Stimulated activated CD8-positive, alpha-beta memory T cell treated with anti-CD3 and anti-CD28 coated beads, Interleukin-12 subunit alpha, Interleukin-12 subunit beta, amount 100 ng/mL, for 24 hours (primary cell): ENCODE results near the gene TTLL13.
"Not testable (repeated sequence)": the region's sequence is repeated elsewhere in the genome, so short reads cannot be mapped to it uniquely, and the experiment has no call there.

Experiments used
- DNase-seq: peaks from one replicate; pipeline ENCODE4 v3.0.0-alpha.2; 2020; ENCODE audit errors: extremely low read depth

TTLL13 gene

DNA sequence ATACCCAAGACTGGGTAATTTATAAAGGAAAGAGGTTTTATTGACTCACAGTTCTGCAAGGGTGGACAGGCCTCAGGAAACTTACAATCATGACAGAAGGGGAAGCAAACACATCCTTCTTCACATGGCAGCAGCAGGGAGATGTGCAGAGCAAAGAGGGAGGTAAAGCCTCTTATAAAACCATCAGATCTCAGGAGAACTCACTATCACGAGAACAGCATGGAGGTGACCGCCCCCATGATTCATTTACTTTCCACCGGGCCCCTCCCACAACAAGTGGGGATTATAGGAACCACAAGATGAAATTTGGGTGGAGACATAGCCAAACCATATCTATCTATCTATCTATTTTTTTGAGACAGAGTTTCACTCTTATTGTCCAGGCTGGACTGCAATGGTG, 10.0 kb upstream of the TTLL13 start:
- DNase-seq, result no peak

DNA sequence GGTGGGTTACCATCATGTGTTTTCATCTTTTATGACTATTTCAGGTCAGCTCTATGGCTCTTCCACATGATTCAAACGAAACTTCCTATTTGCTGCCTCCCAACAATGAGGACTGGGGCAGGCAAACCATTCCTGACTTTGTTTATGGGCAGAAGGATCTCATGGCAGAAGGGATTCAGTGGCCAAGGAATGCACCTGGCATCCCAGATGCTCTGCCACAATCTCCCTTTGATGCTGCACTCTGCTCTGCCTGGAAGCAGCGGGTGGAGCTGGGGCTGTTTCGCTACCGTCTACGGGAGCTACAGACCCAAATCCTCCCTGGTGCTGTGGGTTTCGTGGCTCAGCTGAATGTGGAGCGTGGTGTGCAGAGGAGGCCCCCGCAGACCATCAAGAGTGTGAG, 8.5 kb upstream of the TTLL13 start:
- DNase-seq, result no peak

- no peak for DNase-seq
Observed at GRCh38 chr15:90241343-90242192, 7.8 kb upstream of the TTLL13 start.

GRCh38 chr15:90243943-90244639, 5.3 kb upstream of the TTLL13 start:
- no peak for DNase-seq

- DNase-seq, result no peak
Observed at GRCh38 chr15:90248789-90249202, 560 bp upstream of the TTLL13 start.

- no peak for DNase-seq
Observed at GRCh38 chr15:90257776-90258175, 8.4 kb downstream of the TTLL13 start.

GRCh38 chr15:90259524-90259923, 10.2 kb downstream of the TTLL13 start:
- DNase-seq, result no peak

DNA sequence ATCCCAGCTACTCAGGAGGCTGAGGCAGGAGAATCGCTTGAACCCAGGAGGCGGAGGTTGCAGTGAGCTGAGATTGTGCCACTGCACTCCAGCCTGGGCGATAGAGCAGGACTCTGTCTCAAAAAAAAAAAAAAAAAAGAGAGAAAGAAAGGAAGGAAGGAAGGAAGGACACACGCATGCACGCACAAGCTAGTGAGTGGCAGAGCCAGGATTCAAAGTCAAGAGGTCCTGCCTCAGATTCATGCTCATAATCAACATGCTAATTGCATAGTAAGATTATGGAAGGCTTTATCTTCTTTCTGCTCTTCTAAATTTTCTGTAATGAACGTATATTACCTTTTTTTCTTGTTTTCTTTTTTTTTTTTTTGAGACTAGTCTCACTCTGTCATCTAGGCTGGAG, 11.4 kb downstream of the TTLL13 start:
- DNase-seq, result not testable (repeated sequence)

GRCh38 chr15:90261811-90262210, 12.5 kb downstream of the TTLL13 start:
- no peak for DNase-seq

DNA sequence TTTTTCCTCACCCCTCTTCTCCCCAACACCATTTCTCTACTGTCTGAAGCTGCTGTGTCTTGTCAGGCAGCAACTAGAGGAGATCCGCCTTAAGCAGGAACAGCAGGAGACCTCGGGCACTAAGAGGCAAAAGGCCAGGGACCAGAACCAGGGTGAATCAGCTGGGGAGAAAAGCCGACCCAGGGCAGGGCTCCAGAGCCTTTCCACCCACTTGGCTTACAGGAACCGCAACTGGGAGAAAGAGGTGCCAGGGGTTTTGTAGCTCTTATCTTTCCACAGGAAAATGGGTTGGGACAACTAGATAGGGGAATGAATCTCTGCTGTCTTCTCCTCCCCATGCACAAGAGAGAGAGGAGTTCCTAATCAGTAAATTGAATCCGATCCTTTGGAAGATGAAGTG, 13.1 kb downstream of the TTLL13 start:
- DNase-seq, result no peak

DNA sequence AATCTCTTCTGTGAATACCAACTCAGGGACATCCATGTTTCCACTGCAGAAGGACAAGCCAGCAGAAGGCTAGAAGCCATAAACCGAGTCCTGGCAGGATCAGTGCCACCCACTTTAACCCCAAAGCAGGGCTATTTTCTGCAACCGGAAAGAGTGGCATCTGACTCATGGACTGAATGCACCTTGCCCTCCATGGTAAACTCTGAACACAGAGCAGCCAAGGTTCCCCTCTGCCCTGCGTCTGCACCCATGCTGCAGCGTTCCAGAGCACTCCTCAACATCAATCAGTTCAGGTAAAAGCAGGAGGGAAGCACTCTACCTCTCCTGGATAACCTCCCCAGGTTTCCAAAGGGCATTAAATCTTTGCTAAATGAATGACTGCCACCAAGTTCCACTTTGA, 15.3 kb downstream of the TTLL13 start:
- DNase-seq, result no peak

DNA sequence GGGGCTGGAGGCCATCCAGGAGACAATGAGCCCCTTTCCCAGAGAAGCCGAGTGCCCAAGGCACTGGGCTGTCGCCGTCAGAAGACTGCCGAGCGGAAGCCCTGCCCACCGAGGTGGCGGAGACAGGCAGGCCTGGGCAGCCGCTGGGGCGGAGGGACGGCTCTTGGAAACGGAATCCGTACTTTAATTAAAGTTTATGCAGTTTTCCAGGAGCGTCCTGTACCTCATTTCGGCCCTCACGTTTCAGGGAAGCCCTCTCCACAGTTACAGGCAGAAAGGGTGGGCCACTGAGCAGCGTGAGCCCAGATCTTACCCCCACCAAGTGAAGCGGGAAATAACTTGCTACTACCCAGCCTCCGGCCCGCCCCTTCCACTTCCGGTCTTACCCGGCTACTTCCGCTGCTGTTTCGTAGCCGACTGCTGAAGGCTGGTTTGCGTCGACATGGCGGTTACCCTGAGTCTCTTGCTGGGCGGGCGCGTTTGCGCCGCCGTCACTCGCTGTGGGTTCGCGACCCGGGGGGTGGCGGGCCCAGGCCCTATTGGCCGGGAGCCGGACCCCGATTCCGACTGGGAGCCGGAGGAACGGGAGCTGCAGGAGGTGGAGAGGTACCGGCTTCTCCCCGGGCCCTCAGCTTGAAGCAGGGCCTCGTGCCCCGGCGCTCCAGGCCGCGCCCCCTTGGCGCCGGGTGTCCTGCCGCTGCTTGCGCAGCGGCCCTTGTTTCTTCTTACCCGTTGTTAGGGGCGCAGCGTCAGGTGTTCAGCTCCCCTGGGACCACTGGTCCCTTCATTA, 16.1 kb downstream of the TTLL13 start, which contains the start of gene NGRN:
Gene NGRN, plus strand, starts transcription at position 402 of the 790 bp plus-strand sequence. Its CDS starts 41 bp downstream, at position 443.
- peak; percentile 86 for DNase-seq

- DNase-seq, result no peak
Observed at GRCh38 chr15:90266061-90266431, 16.7 kb downstream of the TTLL13 start.

GRCh38 chr15:90266485-90266884, 17.1 kb downstream of the TTLL13 start:
- DNase-seq, result no peak

- no peak for DNase-seq
Observed at GRCh38 chr15:90268415-90268814, 19.1 kb downstream of the TTLL13 start.

- no peak for DNase-seq
Observed at GRCh38 chr15:90270502-90271150, 21.3 kb downstream of the TTLL13 start.

GRCh38 chr15:90271459-90272166, 22.3 kb downstream of the TTLL13 start:
- no peak for DNase-seq

GRCh38 chr15:90278467-90278866, 29.1 kb downstream of the TTLL13 start:
- not testable (repeated sequence) for DNase-seq

DNA sequence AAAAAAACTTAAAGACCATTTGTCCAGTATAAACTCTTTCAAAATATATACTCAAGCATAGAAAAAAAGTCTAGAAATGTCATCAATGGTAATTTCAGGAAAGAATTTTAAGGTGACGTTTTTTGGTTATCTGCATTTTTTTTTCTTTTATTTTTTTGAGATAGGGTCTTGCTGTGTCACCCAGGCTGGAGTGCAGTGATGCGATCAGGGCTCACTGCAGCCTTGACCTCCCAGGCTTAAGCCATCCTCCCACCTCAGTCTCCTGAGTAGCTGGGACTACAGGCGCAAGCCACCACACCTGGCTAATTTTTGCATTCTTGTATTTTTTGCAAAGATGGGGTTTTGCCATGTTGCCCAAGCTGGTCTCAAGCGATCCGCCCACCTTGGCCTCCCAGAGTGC, 31.4 kb downstream of the TTLL13 start:
- DNase-seq, result not testable (repeated sequence)

GRCh38 chr15:90281637-90282036, 32.3 kb downstream of the TTLL13 start:
- DNase-seq, result not testable (repeated sequence)

DNA sequence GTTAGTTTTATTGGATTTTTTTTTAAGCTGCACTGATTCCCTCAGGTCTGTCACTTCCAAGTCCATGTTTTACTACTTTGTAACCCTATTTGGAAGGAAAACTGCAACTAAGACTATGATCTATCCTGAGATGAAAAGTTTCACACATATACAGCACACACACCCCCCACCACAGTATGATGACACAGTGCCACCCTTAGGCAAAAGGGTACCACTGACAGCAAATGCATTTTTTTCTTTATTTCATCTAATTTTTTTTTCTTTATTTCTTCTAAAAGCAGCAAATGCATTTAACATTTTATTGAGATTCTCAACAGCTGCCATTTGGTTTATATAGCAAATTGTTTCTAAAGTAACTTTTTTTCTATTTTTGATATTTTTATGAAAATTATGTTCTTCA, 37.3 kb downstream of the TTLL13 start:
- DNase-seq, result no peak
